Urinary bladder (tissue), 4 donors: ENCODE results near the gene ATP2A2. TPM values are rescaled to one million over a fixed set of nuclear protein-coding genes. Genes with fewer than 3 reads are reported as not detected.
A peak's percentile ranks its signal among the peaks of the same experiment; 100 is the strongest.
"Not testable (repeated sequence)": the region's sequence is repeated elsewhere in the genome, so short reads cannot be mapped to it uniquely, and the experiment has no call there.

ENCODE experiments used
- DNase-seq: peaks from one replicate; pipeline ENCODE4 v3.0.0-alpha.2; 2015; ENCODE audit errors: extremely low spot score
- H3K27ac ChIP-seq: one replicate; pipeline ENCODE4 v1.5.1; 2013; ENCODE audit warnings: low read depth, mild to moderate bottlenecking, moderate library complexity
- H3K36me3 ChIP-seq: one replicate; pipeline ENCODE4 v1.6.1; 2013; ENCODE audit warnings: mild to moderate bottlenecking, moderate library complexity; ENCODE audit not compliant: insufficient read depth
- H3K4me1 ChIP-seq: one replicate; pipeline ENCODE4 v1.6.1; 2013; ENCODE audit warnings: mild to moderate bottlenecking, moderate library complexity; ENCODE audit not compliant: insufficient read depth
- H3K4me3 ChIP-seq: one replicate; pipeline ENCODE4 v1.5.1; 2013; ENCODE audit warnings: low read depth, low read length
- WGBS: extraction: QIAGEN DNeasy Blood & Tissue Kit; methylation state at CpG from one replicate; pipeline ENCODE4 v1.1.7; 2013; 5-methylcytosine and 5-hydroxymethylcytosine counted together
- polyA plus RNA-seq: library from polyadenylated mRNA; stranded (reverse); fragments of 200-250 nt; gene quantifications from one replicate; pipeline ENCODE4 v1.2.3, GENCODE V29; 2013
- total RNA-seq: library from RNA; depleted of rRNA; stranded (reverse); fragments of >200 nt; gene quantifications from one replicate; pipeline ENCODE4 v1.2.3, GENCODE V29; 2014
- donor health status: healthy with polysubstance abuse.
- donor health status: healthy.

ATP2A2 gene
- total and polyA plus RNA-seq, 2 donors: 138 to 173 TPM

DNA sequence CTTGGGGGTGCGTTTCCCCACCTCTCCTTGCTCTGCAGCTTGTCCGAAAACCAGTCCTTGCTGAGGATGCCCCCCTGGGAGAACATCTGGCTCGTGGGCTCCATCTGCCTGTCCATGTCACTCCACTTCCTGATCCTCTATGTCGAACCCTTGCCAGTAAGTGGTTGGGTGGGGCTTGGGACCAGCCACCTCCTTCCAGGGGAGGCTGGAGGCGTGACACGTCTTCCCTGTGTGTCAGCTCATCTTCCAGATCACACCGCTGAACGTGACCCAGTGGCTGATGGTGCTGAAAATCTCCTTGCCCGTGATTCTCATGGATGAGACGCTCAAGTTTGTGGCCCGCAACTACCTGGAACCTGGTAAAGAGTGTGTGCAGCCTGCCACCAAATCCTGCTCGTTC lies 64.9 kb downstream of the ATP2A2 start:
- H3K27ac ChIP-seq: peak overlapping the region; percentile 13
- H3K36me3 ChIP-seq: peaks cover 8% of the 10 kb centered on the region
- no peaks in the 10 kb centered on the region for H3K4me1 ChIP-seq
- DNase-seq: no peak
- no peak overlapping the region for H3K4me3 ChIP-seq
- 81% methylated on average over 12 of the region's 12 CpGs for WGBS

DNA sequence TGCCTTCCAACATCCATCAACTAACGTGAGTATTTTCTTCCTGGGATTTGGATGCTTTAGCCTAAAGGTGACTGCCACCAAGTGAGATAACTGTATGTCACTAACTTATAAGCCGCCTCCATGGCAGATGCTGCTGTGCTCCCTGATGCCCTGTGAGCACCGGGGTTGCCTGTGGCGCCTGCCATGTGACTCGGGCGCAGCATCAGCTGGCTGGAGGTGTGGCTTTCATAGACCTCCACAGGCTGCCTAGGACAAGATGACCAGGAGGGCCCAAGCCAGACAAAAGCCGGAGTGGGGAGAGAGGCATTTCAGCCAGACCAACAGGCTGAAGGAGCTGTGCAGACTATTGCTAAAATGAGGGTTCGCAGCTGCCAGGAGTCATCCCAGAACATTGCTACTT lies 66.7 kb downstream of the ATP2A2 start:
- WGBS: 89% methylated on average over 8 of the region's 8 CpGs
- peaks cover 8% of the 10 kb centered on the region for H3K36me3 ChIP-seq
- no peak for DNase-seq
- H3K4me3 ChIP-seq: no peak overlapping the region
- no peaks in the 10 kb centered on the region for H3K4me1 ChIP-seq
- H3K27ac ChIP-seq: no peak overlapping the region

DNA sequence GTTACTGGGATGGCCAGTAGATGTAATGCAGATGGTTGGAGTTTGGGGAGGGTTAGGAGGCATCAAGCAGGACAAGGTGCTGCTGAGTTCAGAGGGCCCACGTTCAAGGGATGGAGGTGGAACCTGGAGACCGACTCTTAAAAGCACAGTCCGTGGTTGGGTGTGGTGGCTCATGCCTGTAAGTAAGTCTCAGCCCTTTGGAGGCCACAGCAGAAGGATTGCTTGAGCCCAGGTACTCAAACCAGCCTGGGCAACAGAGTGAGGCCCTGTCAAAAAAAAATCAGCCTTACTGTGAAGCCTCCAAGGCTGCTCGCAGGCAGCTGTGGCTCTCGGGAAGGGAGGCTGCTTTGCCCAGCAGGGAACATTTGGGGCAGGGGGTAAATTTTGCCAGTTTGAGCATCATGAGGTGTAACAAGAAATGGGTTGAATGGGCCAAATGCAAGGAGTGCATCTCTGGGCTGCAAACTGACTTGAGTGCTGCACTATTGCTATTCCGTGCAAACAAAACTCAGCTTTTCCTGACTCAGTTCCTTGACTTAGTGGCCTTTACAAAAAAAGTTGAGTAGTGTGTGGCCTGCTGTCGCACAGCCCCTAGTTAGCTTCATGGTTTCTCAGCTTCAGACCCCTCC lies 67.5 kb downstream of the ATP2A2 start:
- WGBS: 91% methylated on average over 7 of the region's 7 CpGs
- Histone ChIP-seq H3K36me3 (peaks cover 5% of the 10 kb centered on the region), H3K4me3 (no peak overlapping the region), H3K4me1 (no peaks in the 10 kb centered on the region), H3K27ac (no peak overlapping the region)
- no peak for DNase-seq

DNA sequence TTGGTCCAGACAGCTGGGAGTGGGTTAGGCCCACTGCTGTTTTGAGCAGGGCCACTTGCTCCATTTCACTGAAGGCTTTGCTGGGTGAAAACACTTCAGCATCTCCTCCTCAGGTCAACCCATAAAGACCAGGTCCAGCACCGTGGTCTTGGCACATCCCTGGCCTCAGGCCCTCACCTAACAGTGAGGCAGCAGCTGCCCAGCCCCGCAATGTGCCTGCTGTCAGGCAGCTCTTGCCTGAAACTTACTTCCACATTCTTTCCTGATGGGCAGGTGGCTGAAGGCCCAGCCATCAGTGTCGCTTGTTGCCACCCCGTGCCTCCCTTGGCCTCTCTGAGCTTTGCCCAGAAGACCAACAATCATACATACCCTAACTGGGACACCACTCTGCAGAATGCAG lies 68.0 kb downstream of the ATP2A2 start:
- H3K36me3 ChIP-seq: peaks cover 5% of the 10 kb centered on the region
- no peaks in the 10 kb centered on the region for H3K4me1 ChIP-seq
- no peak for DNase-seq
- no peak overlapping the region for H3K4me3 ChIP-seq
- WGBS: 82% methylated on average over 4 of the region's 4 CpGs
- H3K27ac ChIP-seq: no peak overlapping the region

DNA sequence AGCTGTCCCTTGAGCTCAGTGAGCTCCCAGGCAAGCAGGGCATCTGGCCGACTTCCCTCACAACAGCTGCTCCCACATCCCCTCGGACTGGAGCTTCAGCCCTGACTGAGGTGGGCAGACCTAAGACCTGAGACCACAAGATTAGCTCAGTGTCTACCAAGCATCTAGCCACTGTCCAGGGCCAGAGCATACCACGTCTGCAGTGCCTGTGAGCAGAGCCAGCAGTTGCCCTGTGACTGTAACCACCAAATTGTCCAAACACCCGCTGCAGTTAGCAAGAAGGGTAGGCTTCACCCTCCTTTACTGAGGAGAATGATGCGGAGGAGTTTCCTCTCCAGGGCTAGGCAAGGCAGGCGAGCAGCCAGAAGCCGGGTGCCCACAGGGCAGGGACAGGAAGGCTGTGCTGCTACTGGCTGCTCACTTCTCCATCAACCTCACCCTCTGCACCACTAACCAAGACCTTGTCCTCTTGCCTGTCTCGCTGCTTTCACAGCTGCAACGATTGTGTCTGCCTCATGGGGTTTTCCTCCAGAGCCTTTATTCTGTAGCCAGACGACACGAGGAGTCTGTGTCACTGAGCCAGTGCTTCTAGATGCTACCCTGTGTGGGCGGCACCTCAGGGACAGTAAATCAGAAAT lies 68.6 kb downstream of the ATP2A2 start:
- Histone ChIP-seq H3K27ac (no peak overlapping the region), H3K36me3 (peaks cover 4% of the 10 kb centered on the region), H3K4me3 (no peak overlapping the region), H3K4me1 (no peaks in the 10 kb centered on the region)
- no peak for DNase-seq
- WGBS: 65% methylated on average over 12 of the region's 12 CpGs

DNA sequence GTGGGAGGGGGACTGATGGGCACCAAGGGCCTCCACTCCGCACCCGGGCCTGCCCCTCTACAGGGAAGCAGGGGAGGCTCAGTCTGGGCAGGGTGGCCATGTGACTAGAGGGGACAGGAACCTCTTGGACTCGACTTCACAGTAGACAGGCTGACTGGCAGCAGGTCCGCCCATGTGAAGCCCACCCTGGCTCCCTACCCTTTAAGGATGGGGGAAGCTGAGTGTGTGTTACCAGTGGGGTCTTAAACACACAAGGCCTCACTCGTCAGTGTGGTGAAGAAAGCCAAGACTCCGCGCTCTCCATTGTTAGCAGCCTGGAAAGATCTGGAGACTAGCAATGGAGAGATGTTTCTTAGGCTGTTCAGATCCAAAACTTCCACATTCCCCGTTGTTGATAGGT lies 70.1 kb downstream of the ATP2A2 start:
- DNase-seq: no peak
- Histone ChIP-seq H3K36me3 (peaks cover under 1% of the 10 kb centered on the region), H3K4me3 (no peak overlapping the region), H3K4me1 (no peaks in the 10 kb centered on the region), H3K27ac (no peak overlapping the region)
- 91% methylated on average over 8 of the region's 8 CpGs for WGBS

DNA sequence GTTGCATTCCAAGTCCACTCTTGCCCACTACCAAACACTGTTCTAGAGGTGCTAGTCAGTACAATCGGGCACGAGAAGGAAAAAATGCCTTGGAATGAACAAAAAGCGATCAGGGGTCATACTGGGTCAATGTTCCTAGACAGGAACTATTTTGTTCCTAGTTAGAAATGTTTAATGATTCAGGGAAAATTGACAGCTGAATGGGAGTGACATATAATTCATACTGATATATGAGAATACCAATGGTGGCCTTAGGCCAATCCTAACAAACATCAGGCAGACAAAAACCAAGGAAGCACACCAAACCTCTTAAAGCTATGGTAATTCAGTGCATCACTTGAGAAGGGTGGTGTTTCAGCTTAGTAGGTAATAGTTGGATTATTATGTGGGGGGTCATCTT lies 71.4 kb downstream of the ATP2A2 start:
- Histone ChIP-seq H3K27ac (no peak overlapping the region), H3K4me3 (no peak overlapping the region), H3K4me1 (no peaks in the 10 kb centered on the region), H3K36me3 (no peaks in the 10 kb centered on the region)
- no peak for DNase-seq
- 88% methylated on average over 3 of the region's 3 CpGs for WGBS

DNA sequence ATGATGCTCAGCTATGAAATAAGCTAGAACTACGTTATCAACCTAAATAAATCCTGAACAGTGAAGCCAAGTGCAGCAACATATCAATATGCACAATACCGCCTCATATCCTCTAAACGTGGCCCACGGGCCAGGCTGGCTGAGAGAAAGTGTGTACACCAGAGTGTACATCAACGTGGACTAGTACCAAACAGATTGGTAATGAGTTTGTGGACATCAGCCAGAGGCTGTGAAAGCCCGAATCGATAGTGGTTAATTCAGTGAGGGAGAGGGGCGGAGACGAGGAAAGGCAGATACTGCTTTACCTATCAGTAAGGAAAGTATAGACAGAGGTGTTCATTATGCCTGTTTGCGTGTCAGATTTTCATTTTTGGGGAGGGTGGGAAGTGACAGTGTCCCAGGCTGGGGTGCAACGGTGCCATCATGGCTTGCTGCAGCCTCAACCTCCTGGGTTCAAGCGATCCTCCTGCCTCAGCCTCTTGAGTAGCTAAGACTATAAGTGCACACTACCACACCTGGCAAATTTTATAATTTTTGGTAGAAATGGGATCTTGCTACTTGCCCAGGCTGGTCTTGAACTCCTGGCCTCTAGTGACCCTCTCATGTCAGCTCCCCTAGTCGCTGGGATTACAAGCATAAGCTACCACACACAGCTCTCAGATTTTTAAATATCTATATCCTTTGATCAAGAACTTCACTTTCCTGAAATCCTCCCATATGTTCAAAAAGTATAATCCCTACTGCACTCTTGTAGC lies 72.3 kb downstream of the ATP2A2 start:
- 82% methylated on average over 13 of the region's 13 CpGs for WGBS

DNA sequence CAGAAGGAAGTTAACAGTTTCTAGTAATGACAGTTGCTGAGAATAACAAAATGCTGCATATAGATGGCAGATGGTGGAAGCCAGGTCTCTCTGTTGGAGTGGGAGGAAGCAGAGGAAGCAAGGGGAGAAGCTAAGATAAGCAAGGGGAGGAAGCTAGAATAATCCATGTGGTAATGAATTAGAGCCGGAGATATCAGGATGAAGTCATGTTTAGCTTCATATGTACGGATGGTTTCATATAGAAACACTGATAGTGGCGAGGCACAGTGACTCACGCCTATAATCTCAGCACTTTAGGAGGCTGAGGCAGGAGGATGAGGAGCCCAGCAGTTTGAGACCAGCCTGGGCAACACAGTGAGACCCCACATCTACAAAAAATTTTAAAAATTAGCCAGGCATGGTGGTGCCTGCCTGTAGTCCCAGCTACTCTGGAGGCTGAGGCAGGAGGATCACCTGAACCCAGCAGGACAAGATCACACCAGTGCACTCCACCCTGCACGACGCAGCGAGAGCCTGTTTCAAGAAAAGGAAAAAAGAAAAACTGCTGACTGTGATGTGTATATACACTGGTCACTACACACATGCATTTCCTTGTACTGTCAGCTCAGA lies 73.2 kb downstream of the ATP2A2 start:
- no peak for DNase-seq
- no peaks in the 10 kb centered on the region for H3K4me1 ChIP-seq
- no peaks in the 10 kb centered on the region for H3K36me3 ChIP-seq
- WGBS: 37% methylated on average over 7 of the region's 7 CpGs
- no peak overlapping the region for H3K4me3 ChIP-seq
- no peak overlapping the region for H3K27ac ChIP-seq

More for the DNA sequence above, 72.3 kb downstream of the ATP2A2 start:
- Histone ChIP-seq H3K27ac (no peak overlapping the region), H3K4me1 (no peaks in the 10 kb centered on the region), H3K36me3 (no peaks in the 10 kb centered on the region), H3K4me3 (no peak overlapping the region)
- no peak for DNase-seq

DNA sequence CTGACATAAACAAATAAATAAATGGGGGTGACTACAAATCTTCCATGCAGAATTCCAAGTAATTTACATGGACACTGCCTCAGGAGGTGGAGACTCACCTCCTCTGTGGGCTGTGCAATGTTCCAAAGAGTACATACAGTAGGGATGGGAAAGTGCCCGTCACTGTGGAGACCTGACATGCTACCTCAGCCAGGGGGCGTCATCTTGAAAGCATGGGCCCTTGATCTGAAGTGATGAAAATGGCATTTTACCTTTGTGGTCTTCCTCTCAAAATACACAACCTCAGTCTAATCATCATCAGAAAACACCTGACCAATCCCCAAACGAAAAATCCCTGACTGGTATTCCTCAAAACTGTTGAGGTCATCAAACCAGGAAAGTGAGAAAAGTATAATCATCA lies 74.0 kb downstream of the ATP2A2 start:
- Histone ChIP-seq H3K4me1 (no peaks in the 10 kb centered on the region), H3K4me3 (no peak overlapping the region), H3K27ac (no peak overlapping the region), H3K36me3 (no peaks in the 10 kb centered on the region)
- WGBS: 40% methylated on average over 3 of the region's 3 CpGs
- no peak for DNase-seq

DNA sequence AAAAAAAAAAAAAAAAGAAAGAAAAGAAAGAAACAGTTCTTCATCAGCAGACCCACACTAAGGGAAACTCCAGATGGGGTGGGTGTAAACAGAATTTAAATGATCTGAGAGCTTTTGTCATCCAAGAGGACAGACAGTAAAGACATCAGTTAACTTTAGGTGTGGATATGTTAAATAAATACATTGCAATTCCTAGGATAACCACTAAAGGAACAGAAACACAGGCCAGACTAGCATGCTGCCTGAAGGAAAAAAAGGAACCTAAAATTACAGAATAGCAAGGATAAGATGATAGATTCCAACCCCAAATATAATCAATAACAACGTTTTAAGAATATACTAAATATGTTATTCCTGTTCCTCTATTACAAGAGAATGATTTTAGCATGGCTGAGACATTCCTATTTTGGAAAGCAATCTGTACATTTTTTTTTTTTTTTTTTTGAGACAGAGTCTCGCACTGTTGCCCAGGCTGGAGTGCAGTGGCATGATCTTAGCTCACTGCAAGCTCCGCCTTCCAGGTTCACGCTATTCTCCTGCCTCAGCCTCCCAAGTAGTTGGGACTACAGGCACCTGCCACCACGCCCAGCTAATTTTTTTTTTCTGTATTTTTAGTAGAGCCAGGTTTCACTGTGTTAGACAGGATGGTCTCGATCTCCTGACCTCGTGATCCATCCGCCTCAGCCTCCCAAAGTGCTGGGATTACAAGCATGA lies 77.5 kb downstream of the ATP2A2 start:
- 87% methylated on average over 8 of the region's 8 CpGs for WGBS
- not testable (repeated sequence) for H3K27ac ChIP-seq, DNase-seq, H3K4me1 ChIP-seq, H3K4me3 ChIP-seq, H3K36me3 ChIP-seq

DNA sequence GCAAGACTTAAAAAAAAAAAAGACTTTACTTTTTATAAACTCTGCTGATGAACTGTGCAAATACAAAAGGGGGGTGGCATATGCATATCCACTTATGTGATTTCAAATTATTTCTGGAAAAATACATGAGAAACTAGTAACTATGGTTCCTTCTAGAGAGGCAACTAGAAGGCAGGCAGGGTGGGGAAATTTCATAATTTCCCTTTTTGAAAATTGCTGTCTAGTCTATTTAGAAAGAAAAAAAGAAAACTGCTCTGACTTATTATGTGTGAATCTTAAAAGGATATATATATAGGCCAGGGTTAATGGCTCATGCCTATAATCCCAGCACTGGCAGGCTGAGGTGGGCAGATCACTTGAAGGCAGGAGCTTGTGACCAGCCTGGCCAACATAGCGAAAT lies 80.2 kb downstream of the ATP2A2 start:
- Histone ChIP-seq H3K36me3 (no peaks in the 10 kb centered on the region), H3K27ac (peak overlapping the region; percentile 18), H3K4me1 (no peaks in the 10 kb centered on the region), H3K4me3 (no peak overlapping the region)
- no peak for DNase-seq
- WGBS: 100% methylated on average over 1 of the region's 1 CpG

DNA sequence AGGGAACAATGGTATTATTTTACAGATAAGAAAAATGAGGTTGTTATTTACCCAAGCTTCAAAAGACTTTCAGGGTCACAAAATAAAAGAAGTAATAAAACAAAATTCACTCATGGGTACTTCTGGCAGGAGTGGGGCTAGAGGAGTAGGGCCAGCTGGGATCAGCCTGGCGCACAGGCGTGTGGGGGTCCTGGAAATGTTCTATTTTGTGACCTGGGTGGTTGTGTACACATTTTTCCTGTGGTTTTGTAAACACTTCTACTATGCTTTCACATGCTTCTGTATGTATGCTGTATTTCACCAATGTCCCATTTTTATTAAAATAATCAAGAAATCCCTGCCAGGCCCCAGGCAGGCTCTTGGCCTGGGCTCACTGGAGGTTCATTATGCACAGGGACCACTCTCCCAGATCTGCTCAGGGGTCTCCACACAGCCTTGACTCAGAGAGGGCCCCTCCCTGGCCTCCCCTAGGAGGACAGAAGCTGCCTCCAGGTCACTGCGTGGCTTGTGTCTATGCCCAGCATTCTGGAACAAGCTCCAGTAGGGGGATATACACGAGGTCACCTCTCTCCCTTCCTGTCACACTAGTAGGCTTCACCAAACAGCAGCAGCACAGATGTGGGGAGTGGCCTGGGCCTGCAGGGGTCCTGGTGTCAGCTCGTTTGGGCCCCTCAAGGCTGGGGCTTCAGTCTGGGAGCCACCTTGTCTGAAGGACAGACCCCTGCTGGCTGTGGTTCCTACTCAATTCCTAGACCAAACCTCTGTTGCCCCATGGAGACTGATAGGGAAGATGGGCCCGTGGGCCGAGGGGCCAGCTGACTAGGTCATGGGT lies 84.7 kb downstream of the ATP2A2 start:
- no peak for DNase-seq
- WGBS: 81% methylated on average over 7 of the region's 7 CpGs
- Histone ChIP-seq H3K27ac (peak overlapping the region; percentile 85), H3K4me1 (no peaks in the 10 kb centered on the region), H3K4me3 (no peak overlapping the region), H3K36me3 (no peaks in the 10 kb centered on the region)
